ENCODE measurements around the gene CHST11.

DNA sequence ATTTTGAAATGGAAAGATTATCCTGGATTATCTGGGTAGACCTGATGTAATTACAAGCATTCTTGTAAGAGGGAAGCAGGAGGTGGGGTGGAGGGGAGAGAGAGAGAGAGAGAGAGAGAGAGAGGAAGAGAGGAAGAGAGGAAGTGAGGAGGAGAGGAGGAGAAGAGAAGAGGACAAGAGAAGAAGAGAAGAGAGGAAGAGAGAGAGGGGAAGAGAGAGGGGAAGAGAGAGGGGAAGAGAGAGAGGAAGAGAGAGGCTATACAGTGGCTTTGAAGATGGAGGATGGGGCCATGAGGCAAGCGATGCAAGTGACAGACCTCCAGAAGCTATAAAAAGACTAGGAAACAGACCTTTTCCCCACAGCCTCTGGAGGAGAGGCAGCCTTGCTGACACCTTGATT, 13.7 kb upstream of the CHST11 start:
- TF ChIP-seq, protein P1, sequence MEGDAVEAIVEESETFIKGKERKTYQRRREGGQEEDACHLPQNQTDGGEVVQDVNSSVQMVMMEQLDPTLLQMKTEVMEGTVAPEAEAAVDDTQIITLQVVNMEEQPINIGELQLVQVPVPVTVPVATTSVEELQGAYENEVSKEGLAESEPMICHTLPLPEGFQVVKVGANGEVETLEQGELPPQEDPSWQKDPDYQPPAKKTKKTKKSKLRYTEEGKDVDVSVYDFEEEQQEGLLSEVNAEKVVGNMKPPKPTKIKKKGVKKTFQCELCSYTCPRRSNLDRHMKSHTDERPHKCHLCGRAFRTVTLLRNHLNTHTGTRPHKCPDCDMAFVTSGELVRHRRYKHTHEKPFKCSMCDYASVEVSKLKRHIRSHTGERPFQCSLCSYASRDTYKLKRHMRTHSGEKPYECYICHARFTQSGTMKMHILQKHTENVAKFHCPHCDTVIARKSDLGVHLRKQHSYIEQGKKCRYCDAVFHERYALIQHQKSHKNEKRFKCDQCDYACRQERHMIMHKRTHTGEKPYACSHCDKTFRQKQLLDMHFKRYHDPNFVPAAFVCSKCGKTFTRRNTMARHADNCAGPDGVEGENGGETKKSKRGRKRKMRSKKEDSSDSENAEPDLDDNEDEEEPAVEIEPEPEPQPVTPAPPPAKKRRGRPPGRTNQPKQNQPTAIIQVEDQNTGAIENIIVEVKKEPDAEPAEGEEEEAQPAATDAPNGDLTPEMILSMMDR (IDR thresholded peaks at IDR 0.05; ENCODE audit: insufficient read depth, low read length, poor library complexity, severe bottlenecking) = no peak
- no peak for TF ChIP-seq EZH2phosphoT487 (conservative IDR thresholded peaks at IDR 0.05; ENCODE audit: low read length)
